H54 (cell line): ENCODE data around the gene TIE1.

Experiments used
- DNase-seq: peaks from one replicate; pipeline ENCODE4 v3.0.0; 2011; ENCODE audit warnings: low spot score, mixed read lengths; ENCODE audit not compliant: insufficient read length
- FAIRE-seq: peaks from 3 replicates; lab custom pipeline; 2011; peaks lifted over from hg19 to GRCh38; lab: Jason Lieb, UNC
- POLR2A ChIP-seq: IDR thresholded peaks from 2 replicates; pipeline ENCODE4 v1.6.1; 2011; ENCODE audit warnings: low read depth, mild to moderate bottlenecking, low read length

The TIE1 gene

DNA sequence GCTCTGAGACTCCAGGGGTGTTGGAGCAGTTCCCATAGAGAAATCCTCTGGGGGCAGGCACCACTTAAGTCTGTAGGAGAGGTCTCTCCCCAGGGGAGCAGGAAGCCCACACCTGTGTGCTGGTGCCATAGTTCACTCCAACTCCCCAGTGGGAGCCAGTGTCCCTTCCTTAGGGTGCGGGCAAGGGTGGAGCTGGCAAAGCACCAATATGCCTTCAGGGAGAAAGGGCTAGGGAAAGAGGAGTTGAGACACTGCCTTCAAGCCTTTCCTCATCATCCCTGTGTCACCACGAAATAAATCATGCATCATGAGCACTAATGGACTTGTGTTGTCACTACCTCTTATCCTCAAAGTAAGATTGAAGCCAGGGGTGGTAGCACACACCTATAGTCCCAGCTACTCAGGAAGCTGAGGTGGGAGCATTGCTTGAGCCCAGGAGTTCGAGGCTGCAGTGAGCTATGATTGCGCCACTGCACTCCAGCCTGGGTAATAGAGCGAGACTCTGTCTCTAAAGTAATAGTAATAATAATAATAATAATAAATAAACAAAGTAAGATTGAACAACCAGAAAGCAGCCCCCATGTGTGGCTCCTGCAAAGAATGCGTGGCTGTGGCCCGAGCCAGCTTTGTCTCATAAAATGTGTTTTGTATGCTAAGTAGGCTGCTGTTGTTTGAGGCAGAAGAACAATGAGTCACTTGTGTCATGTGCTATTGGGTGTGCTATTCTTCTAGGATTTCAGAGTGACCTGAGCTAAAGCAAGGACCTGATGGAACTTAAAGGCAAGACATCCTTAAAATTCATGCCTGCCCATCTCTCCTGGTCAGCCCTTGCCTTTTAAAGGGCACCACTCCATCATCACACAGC lies 6.7 kb upstream of the TIE1 start:
- DNase-seq (peak; percentile 52), FAIRE-seq (peak; percentile 55)
- no peak for TF ChIP-seq POLR2A

DNA sequence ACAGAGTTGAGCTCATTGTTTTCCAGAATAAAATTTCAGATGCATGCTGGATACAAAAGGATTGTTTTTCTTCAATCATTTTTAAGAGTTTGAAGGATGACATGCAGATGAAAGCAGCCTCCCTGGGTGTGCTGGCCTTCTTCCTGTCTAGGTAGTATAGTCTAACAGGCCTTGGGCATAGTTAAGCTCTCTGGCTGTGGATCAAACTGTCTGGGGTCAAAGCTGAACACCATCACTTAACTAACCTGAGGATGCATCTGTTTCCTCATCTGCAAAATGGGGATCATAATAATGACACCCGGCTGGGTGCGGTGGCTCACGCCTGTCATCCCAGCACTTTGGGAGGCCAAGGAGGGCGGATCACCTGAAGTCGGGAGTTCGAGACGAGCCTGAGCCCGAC lies 6.0 kb upstream of the TIE1 start:
- no peak for TF ChIP-seq POLR2A
- FAIRE-seq (no peak), DNase-seq (no peak)

DNA sequence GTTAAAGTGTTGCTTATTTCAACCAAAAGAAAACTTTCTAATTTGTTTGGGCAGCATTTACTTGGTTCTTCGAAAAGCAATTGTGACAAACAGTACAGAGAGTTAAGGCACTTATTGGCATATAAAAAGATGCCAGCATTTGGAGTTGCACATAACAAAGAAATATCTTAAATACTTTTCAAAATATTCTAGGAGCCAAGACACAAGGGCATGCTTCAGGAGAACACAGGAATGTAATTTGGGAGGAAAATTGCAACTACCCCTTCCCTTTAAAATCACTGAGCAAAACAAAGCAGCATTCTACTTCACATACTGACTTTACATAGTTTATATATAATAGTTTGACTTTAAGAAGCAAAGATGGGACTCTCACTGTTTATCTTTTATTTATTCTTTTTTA lies 4.6 kb upstream of the TIE1 start:
- FAIRE-seq (no peak), DNase-seq (no peak)
- TF ChIP-seq POLR2A: no peak

- no peak for DNase-seq
- TF ChIP-seq POLR2A: no peak
- FAIRE-seq: no peak
Measured at GRCh38 chr1:43298055-43298454, 2.7 kb upstream of the TIE1 start.

DNA sequence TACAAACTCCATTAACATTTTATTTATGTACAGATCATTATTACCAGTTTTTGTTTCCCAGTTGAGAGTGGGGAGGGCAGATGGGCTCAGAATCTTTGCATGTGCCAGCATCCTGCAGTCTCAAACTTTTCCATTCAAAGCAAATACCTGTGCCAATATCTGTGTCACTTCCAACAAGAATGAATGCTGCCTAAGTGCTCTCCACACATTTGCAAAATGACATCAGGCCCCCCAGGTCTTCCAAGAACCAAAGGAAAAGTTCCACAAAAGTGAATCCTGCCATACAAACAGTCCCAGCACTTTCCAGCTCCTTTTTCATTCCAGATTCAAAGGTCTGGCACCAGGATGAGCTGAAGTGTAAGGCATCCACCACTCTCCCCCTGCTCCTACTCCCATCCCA lies 1.7 kb upstream of the TIE1 start:
- DNase-seq: no peak
- FAIRE-seq: no peak
- no peak for TF ChIP-seq POLR2A

DNA sequence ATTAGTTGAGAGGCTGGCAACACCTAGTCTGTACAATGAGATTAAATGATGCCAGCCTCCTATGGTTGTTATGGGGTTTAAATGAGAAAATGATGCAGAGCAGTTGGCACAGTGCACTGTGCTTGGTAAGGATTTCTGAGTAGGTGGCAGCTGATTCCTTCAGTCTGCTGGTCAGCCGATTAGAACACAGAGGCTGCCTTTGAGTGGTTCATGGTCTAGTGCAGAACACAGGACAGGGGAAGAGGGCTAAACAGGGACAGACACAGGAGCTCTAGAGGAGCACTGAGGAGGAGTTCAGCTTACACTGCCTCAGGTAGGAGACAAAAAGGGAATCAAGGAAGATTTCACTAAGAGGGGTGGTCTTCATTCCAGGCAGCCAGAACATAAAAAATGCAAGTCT lies 1.4 kb downstream of the TIE1 start:
- DNase-seq (no peak), FAIRE-seq (no peak)
- no peak for TF ChIP-seq POLR2A

GRCh38 chr1:43302721-43303470 lies 2.1 kb downstream of the TIE1 start:
- TF ChIP-seq POLR2A: no peak
- FAIRE-seq (no peak), DNase-seq (no peak)

- no peak for TF ChIP-seq POLR2A
- FAIRE-seq (no peak), DNase-seq (no peak)
Measured at GRCh38 chr1:43303471-43304313, 2.9 kb downstream of the TIE1 start.

- FAIRE-seq (no peak), DNase-seq (no peak)
- no peak for TF ChIP-seq POLR2A
Measured at GRCh38 chr1:43304314-43304681, 3.5 kb downstream of the TIE1 start.

DNA sequence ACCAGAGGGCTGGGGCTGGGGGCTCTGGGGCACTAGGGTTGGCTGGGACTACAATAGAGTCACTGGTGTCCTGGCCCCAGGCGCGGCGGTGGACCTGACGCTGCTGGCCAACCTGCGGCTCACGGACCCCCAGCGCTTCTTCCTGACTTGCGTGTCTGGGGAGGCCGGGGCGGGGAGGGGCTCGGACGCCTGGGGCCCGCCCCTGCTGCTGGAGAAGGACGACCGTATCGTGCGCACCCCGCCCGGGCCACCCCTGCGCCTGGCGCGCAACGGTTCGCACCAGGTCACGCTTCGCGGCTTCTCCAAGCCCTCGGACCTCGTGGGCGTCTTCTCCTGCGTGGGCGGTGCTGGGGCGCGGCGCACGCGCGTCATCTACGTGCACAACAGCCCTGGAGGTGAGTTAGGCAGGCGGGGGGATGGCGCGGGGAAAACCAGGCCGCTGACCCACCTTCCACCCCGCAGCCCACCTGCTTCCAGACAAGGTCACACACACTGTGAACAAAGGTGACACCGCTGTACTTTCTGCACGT lies 4.1 kb downstream of the TIE1 start:
- DNase-seq (no peak), FAIRE-seq (no peak)
- no peak for TF ChIP-seq POLR2A

DNA sequence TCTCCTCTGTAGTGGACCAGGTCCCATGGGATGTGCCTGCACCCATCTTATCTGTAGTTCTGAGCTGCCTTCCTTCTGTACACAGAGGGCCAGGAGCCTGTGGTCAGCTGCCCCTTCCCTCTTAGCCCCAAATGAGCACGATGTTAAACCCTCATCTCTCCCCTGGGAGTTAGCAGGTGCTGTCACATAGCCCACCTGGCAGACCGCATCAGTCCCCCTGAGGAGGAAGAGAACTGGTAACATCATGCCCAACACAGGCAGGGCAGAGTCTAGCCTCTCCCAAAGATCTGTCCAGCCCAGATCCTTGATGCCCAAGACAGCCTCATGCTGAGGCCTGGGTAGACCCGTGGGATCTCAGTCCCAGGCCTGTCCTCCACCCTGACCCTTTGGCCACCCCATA lies 4.7 kb downstream of the TIE1 start:
- FAIRE-seq: no peak
- TF ChIP-seq POLR2A: no peak
- no peak for DNase-seq

GRCh38 chr1:43305926-43306687 lies 5.3 kb downstream of the TIE1 start:
- no peak for DNase-seq
- FAIRE-seq: no peak
- no peak for TF ChIP-seq POLR2A
